CD4-positive, alpha-beta T cell treated with Interleukin-21 for 1 hour (primary cell): ENCODE results near the gene DNAH14.
"Not testable (repeated sequence)": the region's sequence is repeated elsewhere in the genome, so short reads cannot be mapped to it uniquely, and the experiment has no call there.

ENCODE experiments used
- DNase-seq: peaks from one replicate; pipeline ENCODE4 v3.0.0-alpha.2; 2020

The DNAH14 gene

DNA sequence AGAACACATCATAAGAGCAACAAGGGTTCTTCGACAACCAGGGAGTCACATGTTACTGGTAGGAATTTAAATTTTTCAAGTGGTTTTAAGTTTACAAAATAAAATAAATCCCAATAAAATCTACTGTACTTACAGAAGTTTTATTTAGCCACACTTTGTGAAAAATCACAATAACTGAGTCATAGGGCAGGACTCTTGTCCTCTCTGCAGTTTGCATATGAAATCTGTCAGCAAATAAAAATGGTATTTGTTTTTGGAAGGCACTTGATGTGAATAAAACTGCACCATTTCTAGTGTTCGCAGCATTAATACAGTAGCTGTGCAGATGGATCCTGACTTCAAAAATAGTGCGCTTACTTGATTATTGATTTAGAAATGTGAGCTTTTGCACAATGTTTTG lies 348.0 kb downstream of the DNAH14 start:
- no peak for DNase-seq

DNA sequence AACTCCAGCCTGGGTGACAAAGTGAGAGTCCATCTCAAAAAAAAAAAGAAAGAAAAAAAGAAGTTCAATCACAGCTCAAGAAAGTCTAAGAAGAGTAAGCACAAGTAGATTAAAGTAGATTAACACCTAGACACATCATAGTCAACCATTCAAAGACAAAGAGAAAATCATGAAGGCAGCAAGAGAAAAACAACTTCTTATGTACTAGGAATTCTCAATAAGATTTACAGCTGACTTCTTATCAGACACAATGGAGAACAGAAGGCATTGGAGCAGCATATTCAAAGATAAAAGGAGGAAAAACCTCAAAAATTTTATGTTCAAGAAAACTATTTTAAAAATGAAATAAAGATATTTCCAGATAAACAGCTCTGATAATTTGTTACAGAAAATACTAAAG lies 351.1 kb downstream of the DNAH14 start:
- DNase-seq, result no peak

DNA sequence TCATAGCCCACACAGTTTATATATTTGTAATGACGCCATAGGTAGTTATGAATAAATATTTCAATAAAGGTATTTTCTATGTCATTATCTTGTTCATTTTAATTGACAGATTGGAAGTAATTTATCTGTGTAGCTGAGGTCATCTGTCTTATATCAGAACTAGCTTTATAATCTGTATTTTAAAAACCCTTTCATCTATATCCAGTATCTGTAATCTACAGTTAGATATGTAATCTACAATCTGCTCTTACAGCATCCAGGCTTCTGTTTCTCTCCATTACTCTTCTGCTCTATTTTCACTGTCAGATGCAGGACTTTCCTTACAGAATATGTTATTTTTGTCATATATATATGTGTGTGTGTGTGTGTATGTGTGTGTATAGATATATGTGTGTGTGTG lies 360.8 kb downstream of the DNAH14 start:
- no peak for DNase-seq

DNA sequence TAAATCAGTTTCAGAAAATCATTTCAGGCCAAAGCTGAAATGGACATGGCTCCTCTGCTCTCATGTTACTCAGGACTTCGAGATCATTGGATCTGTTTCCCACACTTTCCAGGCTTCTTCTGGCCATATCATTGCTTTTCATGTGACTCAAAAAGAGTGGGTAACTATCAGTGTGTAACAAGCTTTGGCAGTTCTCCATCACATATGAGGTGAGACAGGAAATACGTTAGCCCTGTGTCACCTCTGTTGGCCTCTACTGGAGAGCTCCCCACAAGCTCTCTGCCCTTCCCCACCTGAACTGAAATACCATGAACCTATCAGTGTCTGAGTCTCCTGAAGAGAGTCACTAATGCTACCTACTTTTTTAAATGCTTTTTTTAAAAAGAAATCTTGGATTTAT lies 370.1 kb downstream of the DNAH14 start:
- no peak for DNase-seq

DNA sequence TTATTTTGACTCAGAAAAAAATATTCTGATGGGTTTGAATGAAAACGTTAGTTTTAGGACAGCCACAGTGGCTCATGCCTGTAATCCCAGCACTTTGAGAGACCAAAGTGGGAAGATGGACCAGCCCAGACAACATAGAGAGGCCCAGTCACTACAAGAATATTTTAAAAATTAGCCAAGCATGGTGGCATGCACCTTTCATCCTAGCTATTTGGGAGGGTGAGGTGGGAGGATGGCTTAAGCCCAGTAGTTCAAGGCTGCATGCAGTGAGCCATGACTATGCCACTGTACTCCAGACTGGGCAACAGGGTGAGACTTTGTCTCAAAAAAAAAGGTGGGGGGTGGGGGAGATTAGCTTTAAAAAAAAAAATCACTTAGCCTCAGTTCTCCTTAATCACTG lies 370.9 kb downstream of the DNAH14 start:
- DNase-seq, result no peak

DNA sequence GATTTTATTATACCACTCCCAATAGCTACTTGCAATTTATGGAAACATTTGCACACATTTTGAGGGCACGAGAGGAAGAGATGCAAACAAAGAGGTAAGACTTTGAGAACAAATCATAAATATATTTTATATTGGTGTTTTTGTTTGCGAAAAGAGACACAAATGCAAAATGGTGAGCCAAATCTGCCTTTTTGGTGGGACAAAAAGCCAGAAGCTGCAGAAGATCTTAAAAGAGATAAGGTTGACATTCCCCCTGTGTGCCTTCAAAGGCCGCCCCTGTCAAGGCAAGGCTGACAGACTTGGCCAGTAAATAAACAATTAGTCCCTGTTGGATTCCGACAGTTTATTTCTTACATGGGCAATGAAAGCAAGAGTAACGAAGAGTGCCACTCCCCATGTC lies 375.5 kb downstream of the DNAH14 start:
- DNase-seq, result no peak

DNA sequence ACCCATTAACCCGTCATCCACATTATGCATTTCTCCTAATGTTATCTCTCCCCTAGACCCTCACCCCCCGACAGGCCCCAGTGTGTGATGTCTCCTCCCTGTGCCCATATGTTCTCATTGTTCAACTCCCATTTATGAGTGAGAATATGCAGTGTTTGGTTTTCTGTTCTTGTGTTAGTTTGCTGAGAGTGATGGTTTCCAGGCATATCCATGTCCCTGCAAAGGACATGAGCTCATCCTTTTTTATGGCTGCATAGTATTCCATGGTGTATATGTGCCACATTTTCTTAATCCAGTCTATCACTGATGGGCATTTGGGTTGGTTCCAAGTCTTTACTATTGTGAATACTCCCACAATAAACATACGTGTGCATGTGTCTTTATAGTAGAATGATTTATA lies 381.1 kb downstream of the DNAH14 start:
- not testable (repeated sequence) for DNase-seq

DNA sequence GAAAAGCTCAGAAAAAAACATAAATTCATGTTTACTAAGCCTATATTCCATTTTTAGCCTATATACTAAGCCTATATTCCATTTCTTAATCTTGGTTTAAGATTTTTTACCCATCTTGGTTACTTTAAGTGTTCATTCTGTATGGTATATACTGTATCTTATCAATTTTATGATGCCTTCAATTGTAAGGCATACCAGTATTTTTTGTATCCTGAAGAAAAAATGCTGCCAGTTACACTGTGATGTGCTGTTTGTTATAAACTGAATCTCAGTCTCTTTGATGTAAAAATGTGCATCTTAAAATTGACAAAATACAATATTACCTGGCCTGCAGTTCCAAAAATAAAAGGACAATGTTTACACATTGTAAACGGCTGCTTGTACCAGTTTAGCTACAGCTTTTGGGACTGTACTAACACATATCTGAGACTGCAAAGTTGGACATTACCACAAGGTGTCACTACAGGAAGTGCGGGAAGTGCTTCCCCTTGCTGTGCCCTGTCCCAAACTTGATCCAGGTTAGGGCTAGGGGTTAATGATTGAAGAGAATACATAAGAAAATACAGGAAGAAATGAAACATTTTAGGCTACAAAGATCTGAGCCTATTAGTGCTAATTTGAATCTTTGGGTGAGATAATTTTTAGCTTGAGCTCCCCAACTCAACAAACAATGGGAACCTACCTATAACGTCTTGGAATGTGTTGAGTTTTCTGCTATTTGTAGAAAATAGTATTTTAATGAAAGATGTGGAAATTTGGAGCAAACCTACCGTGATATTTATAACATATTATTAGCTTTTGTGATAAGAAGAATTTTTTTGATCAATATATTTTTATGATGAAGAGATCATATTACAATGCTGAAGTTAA lies 389.5 kb downstream of the DNAH14 start:
- peak; percentile 39 for DNase-seq

DNA sequence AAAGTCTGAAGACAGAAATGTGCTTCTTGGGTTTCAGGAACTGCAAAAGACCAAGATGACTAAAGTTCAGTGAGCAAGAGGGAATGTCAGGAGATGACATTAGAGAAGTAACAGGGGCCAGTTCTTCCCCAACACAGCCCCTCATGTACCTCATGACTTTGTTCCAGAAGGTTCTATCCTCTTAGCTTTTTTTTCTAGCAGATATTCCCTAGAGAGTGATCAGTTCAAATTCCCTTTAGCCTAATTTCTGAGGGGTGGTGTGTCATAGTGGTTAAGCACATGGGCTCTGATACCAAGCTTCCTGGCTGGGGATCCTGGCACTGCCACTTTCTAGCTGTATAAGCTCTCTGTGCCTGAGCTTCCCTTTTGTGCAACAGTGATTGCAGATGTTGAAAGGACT lies 390.4 kb downstream of the DNAH14 start:
- no peak for DNase-seq

DNA sequence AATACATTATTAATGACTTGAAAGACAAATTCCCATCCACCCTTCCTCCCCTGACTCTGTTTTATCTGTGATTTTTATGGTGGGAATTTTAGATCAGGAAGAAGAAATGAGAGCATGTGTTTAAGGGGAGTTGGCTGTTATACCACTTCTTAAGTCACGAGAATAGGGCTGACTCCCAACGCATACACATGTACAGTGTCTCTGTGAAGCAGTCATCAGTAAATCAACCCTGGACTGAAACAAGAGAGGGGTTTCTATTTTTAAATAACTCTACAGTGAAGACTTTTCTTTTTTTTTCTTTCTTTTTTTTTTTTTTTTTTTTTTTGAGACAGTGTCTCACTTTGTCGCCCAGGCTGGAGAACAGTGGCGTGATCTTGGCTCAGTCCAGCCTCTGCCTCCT lies 392.3 kb downstream of the DNAH14 start:
- no peak for DNase-seq

DNA sequence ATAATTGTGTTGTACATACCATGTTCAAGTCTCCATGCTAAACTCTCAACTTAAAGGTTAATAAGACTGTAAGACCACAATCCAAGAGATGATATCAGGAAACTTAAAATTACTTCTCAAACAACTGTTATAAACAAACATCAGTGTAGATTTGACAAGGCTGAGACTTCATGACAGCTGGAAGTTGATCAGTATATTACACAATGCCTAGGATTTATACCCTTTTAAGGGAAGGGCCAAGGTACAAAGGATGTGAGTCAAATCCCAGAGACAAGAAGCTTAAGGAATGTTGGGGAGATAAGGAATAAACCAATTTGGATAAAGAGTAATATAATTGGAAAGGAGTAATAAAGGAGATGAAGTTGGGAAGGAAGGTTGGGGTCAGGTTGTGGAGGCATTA lies 399.6 kb downstream of the DNAH14 start:
- no peak for DNase-seq

DNA sequence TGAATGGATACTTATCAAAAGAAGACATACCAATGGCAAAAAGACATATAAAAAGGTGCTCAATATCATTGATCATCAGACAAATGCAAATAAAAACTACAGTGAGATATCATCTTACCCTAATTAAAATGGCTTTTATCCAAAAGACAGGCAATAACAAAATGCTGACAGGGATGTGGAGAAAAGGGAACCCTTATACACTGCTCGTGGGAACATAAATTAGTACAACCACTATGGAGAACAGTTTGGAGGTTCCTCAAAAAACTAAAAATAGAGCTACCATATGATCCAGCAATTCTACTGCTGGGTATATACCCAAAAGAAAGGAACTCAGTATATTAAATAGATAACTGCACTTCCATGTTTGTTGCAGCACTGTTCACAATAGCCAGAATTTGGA lies 400.5 kb downstream of the DNAH14 start:
- DNase-seq, result not testable (repeated sequence)

DNA sequence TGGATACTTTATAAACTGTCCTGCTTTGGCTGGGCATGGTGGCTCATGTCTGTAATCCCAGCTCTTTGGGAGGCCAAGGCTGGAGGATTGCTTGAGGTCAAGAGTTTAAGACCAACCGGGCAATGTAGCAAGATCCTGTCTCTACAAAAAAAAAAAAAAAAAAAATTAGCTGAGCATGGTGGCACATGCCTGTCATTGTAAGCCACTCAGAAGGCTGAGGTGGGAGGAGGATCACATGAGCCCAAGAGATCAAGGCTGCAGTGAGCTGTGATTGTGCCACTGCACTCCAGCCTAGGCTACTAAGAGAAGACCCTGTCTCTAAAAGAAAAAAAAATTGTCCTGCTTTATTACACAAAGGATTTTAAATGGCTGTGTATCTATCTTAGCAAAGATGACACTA lies 403.2 kb downstream of the DNAH14 start:
- no peak for DNase-seq

DNA sequence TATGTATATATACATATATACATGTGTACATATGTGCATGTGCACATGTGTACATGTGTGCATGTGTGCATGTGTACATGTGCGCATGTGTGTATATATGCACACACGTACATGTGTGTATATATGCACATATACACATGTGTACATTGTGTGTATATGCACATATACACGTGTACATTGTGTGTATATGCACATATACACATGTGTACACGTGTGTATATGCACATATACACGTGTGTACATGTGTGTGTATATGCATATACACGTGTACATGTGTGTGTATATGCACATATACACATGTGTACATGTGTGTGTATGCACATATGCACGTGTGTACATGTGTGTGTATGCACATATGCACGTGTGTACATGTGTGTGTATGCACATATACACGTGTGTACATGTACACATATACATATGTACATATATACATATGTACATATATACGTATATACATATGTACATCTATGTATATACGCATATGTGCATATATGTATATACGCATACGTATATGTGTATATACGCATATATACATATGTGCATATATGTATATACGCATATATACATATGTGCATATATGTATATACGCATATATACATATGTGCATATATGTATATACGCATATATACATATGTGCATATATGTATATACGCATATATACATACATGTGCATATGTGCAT lies 405.8 kb downstream of the DNAH14 start:
- DNase-seq, result not testable (repeated sequence)

DNA sequence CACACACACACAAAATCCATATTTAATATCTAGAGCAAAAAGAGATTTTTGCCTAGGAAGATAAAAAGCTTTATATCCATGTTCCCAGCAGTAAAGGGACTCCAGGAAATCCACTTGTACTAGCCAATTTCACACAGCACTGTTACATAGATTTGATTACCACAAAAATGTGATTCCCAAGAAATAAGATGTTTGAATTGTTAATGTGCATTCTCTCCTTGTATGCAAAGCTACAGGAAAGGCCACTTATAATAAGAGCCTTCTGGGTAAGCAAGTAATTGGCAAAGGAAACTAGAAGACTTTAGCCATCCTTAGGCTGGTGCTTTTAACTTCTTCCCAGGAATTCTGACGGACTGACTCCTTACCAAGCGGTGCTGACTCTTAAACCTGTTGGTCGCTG lies 409.1 kb downstream of the DNAH14 start:
- DNase-seq, result no peak

DNA sequence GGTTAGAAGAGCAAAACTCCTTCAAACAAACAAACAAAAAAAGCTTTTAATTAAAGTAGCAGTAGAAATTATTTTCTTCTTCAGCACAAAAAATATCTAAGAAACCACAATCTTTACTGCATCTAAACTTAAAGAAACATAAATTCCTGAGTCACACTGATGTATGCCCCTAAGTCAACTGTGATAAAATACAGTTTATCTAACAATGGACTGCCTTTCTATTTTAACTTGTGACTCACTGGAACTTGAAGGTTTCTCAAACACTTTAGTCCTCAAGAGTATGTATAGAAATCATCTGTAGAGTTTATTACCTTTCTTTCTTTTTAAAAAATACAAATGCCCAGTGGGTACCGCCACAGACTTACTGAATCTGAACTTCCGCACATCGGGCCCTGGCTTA lies 412.2 kb downstream of the DNAH14 start:
- DNase-seq, result no peak

DNA sequence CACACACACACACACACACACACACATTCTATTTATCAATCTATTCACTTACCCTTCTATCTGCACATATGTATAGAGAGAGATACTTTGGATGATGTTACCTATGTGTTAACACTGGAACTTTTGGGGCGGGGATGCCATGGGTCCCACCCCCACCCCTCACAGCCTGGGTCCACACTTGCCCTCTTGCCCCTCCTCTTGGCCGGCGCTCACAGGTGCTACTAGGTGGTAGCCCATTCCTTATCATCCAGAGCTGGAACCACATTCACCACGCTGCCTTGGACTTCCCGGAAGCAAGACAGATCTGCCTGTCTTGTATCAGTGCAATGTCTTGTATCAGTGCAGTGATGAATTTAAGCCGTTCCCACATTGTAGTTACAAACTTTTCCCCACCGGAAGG lies 413.2 kb downstream of the DNAH14 start:
- no peak for DNase-seq

DNA sequence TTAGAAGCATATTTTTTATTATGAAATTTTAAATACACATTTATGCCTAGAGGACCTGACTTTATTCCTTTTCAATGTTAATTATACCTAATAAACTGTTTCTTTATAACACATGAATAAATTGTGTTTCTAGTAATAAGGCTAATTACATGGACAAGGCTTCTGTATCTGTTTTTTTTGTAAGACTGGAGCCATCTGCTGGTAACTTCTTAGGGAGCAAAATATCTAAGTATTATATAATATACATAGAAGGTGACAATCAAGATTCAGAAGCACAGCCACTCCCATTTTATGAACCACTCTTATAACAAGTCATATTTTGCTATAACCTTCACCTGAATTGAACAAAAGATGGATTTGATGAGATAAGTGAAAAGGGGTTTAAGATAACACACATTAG lies 414.1 kb downstream of the DNAH14 start:
- DNase-seq, result peak; percentile 6

DNA sequence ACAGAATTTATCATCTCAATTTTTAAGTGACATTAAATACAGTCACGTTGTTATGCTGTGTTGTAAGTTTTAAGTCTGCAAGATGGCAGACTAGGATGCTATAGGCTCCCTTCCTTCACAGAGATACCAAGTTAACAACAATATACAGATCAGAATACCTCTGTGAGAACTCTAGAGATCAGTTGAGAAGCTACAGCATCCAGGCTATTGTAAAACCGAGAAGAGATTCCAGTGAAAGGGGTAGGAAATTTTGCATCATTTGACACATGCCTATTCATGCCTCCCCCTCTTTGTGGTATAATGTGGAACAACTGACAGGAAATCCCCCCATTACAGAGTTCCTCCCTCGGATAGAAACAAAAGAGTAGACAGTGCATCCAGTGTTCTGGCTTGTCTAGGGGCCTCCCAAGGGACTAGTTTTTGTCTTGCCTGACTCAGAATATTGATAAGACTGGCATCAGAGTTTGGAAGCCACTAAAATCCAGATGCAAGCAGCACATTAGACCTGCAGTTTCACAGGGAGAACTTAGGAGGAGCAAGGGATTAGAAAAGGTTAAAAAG lies 417.7 kb downstream of the DNAH14 start:
- DNase-seq, result no peak

DNA sequence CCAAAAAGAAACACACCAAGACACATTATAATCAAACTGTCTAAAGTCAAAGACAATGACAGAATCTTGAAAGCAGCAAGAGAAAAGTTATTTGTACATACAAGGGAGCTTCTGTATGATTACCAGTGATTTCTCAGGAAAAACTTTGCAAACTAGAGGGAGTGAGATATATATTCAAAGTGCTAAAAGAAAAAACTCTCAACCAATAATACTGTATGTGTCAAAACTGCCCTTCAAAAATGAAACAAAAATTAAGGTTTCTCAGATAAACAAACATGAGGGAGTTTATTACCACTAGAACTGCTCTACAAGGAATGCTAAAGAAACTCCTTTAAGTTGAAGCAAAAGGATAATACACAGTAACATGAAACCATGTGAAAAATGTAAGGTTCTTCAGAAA lies 418.9 kb downstream of the DNAH14 start:
- no peak for DNase-seq

DNA sequence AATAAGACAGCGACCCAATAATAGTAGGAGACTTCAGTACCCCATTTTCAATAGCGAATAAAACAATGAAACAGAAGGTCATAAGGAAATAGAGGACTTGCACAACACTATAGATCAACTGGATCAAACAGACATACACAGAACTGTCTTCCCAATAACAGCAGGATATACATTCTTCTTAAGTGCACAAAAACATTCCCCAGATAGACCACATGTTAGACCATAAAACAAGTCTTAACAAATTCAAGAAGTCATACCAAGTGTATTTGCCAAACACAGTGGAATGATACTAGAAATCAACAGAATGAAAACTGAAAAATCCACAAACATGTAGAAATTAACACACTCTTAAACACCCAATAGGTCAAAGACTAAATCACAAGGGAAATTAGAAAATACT lies 420.4 kb downstream of the DNAH14 start:
- DNase-seq, result no peak

DNA sequence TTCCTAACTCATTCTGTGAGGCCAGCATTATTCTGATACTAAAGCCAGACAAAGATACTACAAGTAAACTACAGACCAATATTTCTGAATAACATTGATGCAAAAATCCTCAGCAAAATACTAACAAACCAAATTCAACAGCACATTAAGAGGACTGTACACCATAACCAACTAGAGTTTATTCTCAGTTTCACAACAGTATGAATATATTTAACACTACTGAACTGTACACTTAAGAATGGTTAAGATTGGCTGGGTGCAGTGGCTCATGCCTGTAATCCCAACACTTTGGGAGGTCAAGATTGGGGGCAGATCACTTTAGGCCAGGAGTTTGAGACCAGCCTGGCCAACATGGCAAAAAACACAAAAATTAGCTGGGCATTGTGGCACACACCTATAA lies 421.4 kb downstream of the DNAH14 start:
- no peak for DNase-seq

DNA sequence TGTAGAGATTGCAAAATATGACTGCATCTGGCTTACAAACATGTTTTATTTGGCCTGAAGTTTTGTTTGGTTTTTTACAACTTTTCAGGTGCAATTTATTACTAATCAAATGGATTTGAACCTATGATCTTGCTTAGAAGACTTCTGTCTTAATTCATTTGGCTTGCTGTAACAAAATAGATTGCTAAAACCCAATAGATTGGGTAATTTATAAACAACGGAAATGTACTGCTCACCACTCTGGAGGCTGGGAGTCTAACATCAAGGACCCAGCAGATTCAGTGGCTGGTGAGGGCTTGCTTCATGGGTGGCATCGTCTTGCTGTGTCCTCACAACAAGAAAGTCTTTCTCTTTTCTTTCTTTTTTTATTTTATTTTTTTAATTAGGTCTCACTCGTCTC lies 425.4 kb downstream of the DNAH14 start:
- no peak for DNase-seq

DNA sequence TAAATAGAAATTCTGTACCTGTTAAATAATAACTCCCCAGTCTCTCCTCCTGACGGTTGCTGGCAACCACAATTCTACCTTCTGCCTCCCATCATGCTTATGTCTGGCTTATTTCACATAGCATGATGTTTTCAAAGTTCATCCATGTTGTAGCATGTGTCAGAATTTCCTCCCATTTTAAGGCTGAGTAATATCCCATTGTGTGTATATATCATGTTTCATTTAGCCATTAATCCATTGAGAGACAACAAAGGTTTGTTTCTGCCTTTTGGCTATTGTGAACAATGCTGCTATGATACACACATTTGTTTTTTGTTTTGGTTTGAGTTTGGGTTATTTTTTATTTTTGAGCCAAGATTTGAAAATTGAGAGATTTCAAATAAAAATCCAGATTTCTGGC lies 426.4 kb downstream of the DNAH14 start:
- DNase-seq, result no peak
